Epidermal melanocyte (primary cell): ENCODE results near the gene MAST4.

ENCODE experiments used
- DNase-seq: peaks from one replicate; pipeline ENCODE4 v3.0.0; 2011; ENCODE audit warnings: low spot score; ENCODE audit not compliant: insufficient read length

MAST4 gene

GRCh38 chr5:67035098-67035740 lies 439.0 kb downstream of the MAST4 start:
- no peak for DNase-seq

- no peak for DNase-seq
Measured at GRCh38 chr5:67037171-67037570, 441.0 kb downstream of the MAST4 start.

GRCh38 chr5:67038817-67039603 lies 442.8 kb downstream of the MAST4 start:
- DNase-seq = no peak

GRCh38 chr5:67042176-67043003 lies 446.2 kb downstream of the MAST4 start:
- DNase-seq = no peak

- no peak for DNase-seq
Measured at GRCh38 chr5:67043796-67044511, 447.8 kb downstream of the MAST4 start.

DNA sequence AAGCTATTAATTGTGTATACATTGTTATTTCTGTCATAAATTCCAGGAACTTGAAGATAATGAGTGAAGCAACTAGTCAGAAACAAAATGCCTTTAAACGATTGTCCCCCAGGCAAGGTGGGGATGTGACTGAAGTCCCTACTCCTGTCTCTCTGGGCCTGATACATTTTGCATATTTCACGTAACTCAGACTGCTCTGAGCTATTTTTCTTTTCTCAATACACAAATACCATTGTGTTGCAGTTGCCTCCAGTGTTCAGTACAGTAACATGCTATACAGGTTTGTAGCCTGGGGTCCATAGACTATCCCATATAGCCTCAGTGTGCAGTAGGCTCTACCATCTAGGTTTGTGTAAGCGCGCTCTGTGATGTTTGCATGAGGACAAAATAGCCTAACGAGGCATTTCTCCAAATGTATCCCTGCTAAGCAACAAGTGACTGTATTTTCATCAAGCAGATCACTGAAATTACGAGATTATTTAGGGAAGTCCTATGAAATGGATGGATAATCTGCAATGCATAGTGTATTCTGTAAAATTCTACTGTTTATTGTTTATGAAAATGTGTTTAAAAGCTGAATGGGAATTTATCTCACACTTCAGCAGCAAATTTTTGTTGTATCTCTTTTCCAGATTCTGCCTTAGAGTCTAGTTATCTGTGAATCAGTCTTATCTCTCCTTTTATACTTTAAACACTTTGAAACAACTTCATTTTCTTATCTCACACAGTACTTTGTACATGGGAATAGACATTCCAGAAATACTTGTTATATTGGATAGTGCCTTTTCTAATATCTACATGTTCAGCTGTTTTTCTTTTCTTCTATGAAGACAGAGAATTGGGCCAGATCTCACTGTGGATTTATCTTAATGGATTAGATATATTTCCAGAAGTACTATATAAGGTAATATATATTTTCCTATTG lies 449.9 kb downstream of the MAST4 start:
- no peak for DNase-seq

DNA sequence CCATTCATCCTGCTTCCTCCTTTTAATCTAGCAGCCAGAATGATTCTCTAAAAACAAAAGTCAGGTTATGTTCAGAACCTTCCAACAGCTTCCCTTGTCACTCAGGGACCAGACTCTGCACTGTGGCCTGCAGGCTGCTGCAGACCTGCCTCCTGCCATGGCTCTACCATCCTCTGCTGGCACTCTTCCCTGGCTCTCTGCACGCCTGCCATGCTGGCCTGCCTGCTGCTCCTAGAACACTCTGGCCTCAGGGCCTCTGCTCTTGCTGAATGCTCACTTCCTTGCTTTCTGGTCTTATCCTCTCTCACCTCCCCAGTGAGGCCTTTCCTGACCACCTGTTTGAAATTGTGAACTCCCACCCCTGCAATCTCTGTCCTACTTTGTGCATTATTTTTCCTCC lies 451.0 kb downstream of the MAST4 start:
- DNase-seq = no peak

DNA sequence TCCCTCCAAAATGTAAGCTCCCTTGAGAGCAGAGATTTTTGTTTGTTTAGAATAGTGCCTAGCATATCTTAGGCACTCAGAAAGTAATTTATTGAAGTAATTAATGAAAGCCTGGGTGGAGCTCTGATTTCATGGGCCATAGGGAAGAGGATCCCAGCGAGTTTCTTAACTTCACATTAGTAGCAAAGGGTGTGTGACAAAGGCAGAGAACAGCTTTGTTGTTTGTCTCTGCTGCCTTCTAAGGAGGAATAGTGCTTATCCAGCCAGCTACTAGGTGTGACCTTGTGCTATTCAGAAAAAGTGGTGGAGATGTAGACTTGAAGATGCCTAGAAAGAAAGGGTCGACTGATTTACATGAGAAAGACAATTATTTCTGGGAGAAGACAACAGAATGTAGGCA lies 451.4 kb downstream of the MAST4 start:
- DNase-seq = no peak

GRCh38 chr5:67050125-67050524 lies 453.9 kb downstream of the MAST4 start:
- DNase-seq = no peak

DNA sequence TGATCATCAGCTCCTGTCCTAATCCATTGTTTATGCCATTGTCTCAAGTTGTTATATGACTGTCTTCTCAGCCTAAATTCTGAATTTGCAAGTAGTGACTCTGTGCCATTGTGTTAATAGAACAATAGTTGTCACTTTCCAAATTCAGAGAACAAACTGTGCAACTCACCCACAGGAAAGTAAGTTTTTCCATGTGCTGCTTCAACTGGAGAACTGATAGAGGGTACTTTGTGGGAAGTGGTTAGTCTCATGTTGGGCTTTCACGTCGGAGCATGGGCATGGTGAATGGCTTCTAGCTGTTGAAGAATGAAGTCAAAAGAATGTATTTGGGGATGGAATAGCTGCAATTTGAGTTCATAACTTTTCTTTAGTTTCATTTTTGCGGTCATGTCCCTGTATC lies 454.4 kb downstream of the MAST4 start:
- DNase-seq = no peak

DNA sequence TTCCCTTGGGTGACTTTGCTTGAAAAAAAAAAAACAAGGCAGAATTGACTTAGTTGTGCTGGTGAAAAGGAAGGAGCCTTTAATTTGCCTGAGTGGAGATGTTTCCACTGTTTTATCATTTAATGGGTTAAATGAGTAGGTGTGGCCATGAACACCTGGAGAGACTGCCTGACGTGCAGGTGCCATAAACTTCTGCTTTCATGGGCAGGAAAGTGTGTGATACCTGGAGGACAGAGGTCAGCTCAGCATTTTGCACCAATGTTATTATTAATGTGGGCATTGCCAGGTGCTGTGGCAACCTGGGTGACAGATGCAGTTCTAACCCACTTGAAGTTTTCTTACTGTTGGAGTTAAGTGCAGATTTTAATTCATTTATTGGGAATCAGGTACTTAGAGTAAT lies 455.0 kb downstream of the MAST4 start:
- no peak for DNase-seq

DNA sequence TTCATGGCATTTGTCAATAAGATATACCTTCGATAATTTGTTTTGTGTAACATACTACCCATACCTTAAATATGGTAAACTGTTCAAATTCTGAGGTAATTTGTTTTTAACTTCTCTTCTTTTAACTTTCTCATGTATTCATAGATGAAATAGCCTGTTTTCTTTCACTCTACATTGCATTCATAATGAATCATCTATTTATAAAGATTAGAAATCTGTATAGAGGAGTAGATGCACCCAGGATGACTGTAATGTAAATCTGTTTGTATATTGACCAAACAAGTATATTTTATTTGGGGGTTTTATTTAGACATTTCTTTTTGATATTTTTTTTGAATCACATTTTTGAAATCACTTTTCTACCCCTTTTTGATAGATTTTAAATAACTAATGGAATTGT lies 455.8 kb downstream of the MAST4 start:
- no peak for DNase-seq

DNA sequence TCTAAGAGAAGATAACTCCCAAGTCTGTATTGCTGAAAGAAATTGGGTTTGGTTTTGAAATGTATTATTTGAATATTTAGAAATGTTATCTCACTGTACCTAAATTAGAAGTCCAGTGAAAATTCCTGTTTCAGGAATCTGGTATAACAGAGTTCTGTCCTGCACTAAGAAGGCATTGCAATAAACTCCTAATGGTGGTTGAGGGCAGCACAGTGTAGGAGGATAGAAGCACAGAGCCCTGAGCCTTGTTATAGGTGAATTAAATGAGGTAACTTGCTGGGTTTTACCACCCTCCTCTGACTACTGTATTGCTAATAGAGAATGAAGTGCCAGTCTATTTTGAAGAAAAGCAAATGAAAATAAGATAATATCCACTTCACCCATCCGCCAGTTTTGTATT lies 457.0 kb downstream of the MAST4 start:
- DNase-seq = no peak

GRCh38 chr5:67058998-67059743 lies 463.0 kb downstream of the MAST4 start:
- no peak for DNase-seq

DNA sequence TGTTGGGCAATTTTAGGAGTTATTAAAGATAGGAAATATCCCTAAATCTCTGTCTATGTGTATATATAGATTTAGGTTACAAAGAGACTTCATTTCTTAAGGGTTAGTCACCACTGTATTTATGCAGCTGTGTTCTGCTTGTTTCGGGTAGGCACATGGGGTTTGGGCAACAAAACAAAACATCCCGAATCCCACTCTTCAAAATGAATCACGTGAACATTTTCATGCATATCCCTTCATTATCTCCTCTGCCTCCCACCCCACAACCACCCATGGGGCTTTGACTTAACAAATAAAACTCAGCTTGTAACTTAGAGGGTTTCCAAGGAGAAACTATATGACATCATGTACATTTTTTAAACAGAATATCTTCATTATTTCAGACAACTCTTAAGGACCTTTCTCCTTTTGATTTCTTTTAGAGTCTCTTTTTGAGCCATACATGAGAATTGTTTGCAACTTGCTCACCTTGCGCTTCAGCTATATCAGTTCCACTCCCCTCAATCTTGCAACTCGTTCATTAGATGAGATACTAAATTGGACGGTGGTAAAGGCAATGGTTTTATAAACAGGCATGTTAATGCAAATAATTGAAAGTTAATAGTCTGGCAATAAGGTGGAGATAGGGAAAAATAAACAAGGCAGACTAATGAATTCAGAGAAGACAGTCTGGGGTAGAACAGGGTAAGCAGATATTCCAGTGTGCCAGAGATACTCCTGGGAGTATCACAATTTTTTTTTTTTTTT lies 463.7 kb downstream of the MAST4 start:
- DNase-seq = no peak

- DNase-seq = no peak
Measured at GRCh38 chr5:67061511-67061910, 465.3 kb downstream of the MAST4 start.

- DNase-seq = no peak
Measured at GRCh38 chr5:67063055-67063454, 466.9 kb downstream of the MAST4 start.

- DNase-seq = no peak
Measured at GRCh38 chr5:67063791-67064190, 467.6 kb downstream of the MAST4 start.

- DNase-seq = no peak
Measured at GRCh38 chr5:67065237-67065636, 469.0 kb downstream of the MAST4 start.
